ENCODE measurements around the gene MUC3A.

- no peak for TF ChIP-seq CTCF (IDR thresholded peaks at IDR 0.05)
- TF ChIP-seq POLR2A (IDR thresholded peaks at IDR 0.05; ENCODE audit: low read depth), result no peak
- no peak for TF ChIP-seq POLR2AphosphoS5 (IDR thresholded peaks at IDR 0.05)
- no peak for TF ChIP-seq EP300 (IDR thresholded peaks at IDR 0.05)
These were observed 19.5 kb upstream of the MUC3A start for GRCh38 chr7:100929808-100930174.

Measured in esophagus muscularis mucosa (tissue), 4 donors.